HCT116 (cell line): ENCODE results near the gene LRRC4C.

ENCODE experiments used
- ATF3 ChIP-seq: IDR thresholded peaks from 2 replicates; pipeline ENCODE4 v1.6.1; 2012
- CTCF ChIP-seq, 3 experiments: fragments of 200-600 bp in 1 of 3; sonication (generic) in 1 of 3; IDR thresholded peaks in 2 of 3; conservative IDR thresholded peaks in 1 of 3; 2 replicates each; pipeline ENCODE4 v1.5.1; 2012 to 2017; ENCODE audit warnings: low read depth in 2 of 3, low read length in 2 of 3, antibody characterized with exemption in 1 of 3, borderline replicate concordance in 1 of 3, control low read depth in 1 of 3, mild to moderate bottlenecking in 1 of 3, mixed read lengths in 1 of 3, mixed run types in 1 of 3, moderate library complexity in 1 of 3; ENCODE audit not compliant: insufficient read depth in 1 of 3
- EZH2phosphoT487 ChIP-seq: fragments of 200-600 bp; IDR thresholded peaks from 2 replicates; pipeline ENCODE4 v1.6.1; 2018; ENCODE audit warnings: antibody characterized with exemption, borderline replicate concordance
- POLR2AphosphoS5 ChIP-seq: IDR thresholded peaks from 2 replicates; pipeline ENCODE4 v1.6.1; 2011; ENCODE audit warnings: mild to moderate bottlenecking, low read depth, low read length, moderate library complexity
- REST ChIP-seq: IDR thresholded peaks from 2 replicates; pipeline ENCODE4 v1.6.1; 2012; ENCODE audit warnings: low read depth
- ZBTB33 ChIP-seq: IDR thresholded peaks from 2 replicates; pipeline ENCODE4 v1.6.1; 2011; ENCODE audit warnings: mild to moderate bottlenecking, low read length, moderate library complexity; ENCODE audit not compliant: insufficient replicate concordance; ENCODE audit errors: extremely low read depth

GRCh38 chr11:41134971-41135370 is 324.5 kb downstream of the LRRC4C start:
- TF ChIP-seq CTCF (IDR thresholded peaks at IDR 0.05 in 2 of 3, conservative IDR thresholded peaks at IDR 0.05 in 1 of 3; ENCODE audit: borderline replicate concordance in 1 of 3, insufficient read depth in 1 of 3, low read depth in 2 of 3, low read length in 2 of 3) (no peak), REST (no peak), EZH2phosphoT487 (no peak), POLR2AphosphoS5 (no peak), ZBTB33 (no peak), ATF3 (no peak)
